Measurements from ENCODE around the gene RPS27. TPM values are rescaled to one million over a fixed set of nuclear protein-coding genes. Genes with fewer than 3 reads are reported as not detected.
A peak's percentile ranks its signal among the peaks of the same experiment; 100 is the strongest.

Gene RPS27
- polyA plus RNA-seq, 3 donors = 4,186 to 7,443 (median 4,309) TPM

GRCh38 chr1:153967107-153967999 lies 23.2 kb upstream of the RPS27 start, which contains the start of gene CREB3L4:
TSS of gene CREB3L4 (plus strand) at chr1:153967902. CDS start at chr1:153968526, 624 bp downstream.
- Histone ChIP-seq H3K36me3 (replicated peaks in 1 of 2; ENCODE audit: control insufficient read depth in 1 of 2, insufficient read depth in 2 of 2, low read length in 2 of 2) (no peaks in the 10 kb centered on the region), H3K4me1 (ENCODE audit: control insufficient read depth in 1 of 2, insufficient read depth in 2 of 2, low read length in 2 of 2) (peaks cover 42 to 50% of the 10 kb centered on the region in 2 donors), H3K27me3 (ENCODE audit: control insufficient read depth in 2 of 2, insufficient read depth in 2 of 2, low read length in 2 of 2) (no peaks in the 10 kb centered on the region), H4K20me1 (ENCODE audit: insufficient read depth, low read length) (peaks cover 2% of the 10 kb centered on the region), H3K9me3 (replicated peaks in 1 of 2; ENCODE audit: control insufficient read depth in 1 of 2, insufficient read depth in 1 of 2, low read length in 2 of 2) (no peaks in the 10 kb centered on the region), H3K4me2 (replicated peaks; ENCODE audit: extremely low read depth, low read length, poor library complexity, severe bottlenecking) (peak within 1 kb of the TSS; percentile 92), H3K27ac (ENCODE audit: low read depth in 1 of 2, low read length in 2 of 2) (peak within 1 kb of the TSS; percentile 86 to 89), H2AFZ (ENCODE audit: insufficient read depth, low read depth, low read length, poor library complexity, severe bottlenecking) (peak within 1 kb of the TSS; percentile 96), H3K4me3 (replicated peaks in 1 of 3; ENCODE audit: low read depth in 2 of 3, low read length in 3 of 3) (peak within 1 kb of the TSS; percentile 67 to 91 (median 81)), H3K79me2 (ENCODE audit: insufficient read depth, low read length) (peaks cover 49% of the 10 kb centered on the region), H3K9ac (ENCODE audit: insufficient read depth, low read length, poor library complexity, severe bottlenecking) (peak within 1 kb of the TSS; percentile 71)
- H3K27ac Mint-ChIP-seq = peak within 1 kb of the TSS; percentile 91 to 98 (median 97)
- H3K36me3 Mint-ChIP-seq = no peaks in the 10 kb centered on the region
- intact Hi-C loops (cut with micrococcal nuclease) = loop anchor here in 1 of 2 donors (1.0 kb wide), 1 partner anchor 10 kb away; no protein-coding TSS in a partner anchor
- under 1% methylated on average over 57 of the region's 60 CpGs for WGBS (ENCODE audit: insufficient coverage)
- H3K9me3 Mint-ChIP-seq = no peaks in the 10 kb centered on the region
- peak; percentile 26 for TF ChIP-seq CTCF (IDR thresholded peaks at IDR 0.05)
- peaks cover 54% of the 10 kb centered on the region for H3K4me1 Mint-ChIP-seq
- H3K27me3 Mint-ChIP-seq (ENCODE audit: low read depth in 3 of 3) = peaks cover 2 to 4% (median 2%) of the 10 kb centered on the region in 3 donors
- peak; percentile 90 to 94 (median 93) for DNase-seq
- H3K4me3 Mint-ChIP-seq = peak within 1 kb of the TSS; percentile 95 to 97

GRCh38 chr1:153968000-153968363 lies 22.6 kb upstream of the RPS27 start:
- peak overlapping the region; percentile 85 to 97 (median 96) for H3K27ac Mint-ChIP-seq
- WGBS (ENCODE audit: insufficient coverage) = 0% methylated on average over 1 of the region's 8 CpGs
- no peaks in the 10 kb centered on the region for H3K9me3 Mint-ChIP-seq

More at GRCh38 chr1:153968000-153968363, 22.6 kb upstream of the RPS27 start:
- Histone ChIP-seq H3K4me3 (replicated peaks in 1 of 3; ENCODE audit: low read depth in 2 of 3, low read length in 3 of 3) (peak overlapping the region; percentile 36 to 91 (median 81)), H3K9ac (ENCODE audit: insufficient read depth, low read length, poor library complexity, severe bottlenecking) (peak overlapping the region; percentile 68), H3K27ac (ENCODE audit: low read depth in 1 of 2, low read length in 2 of 2) (peak overlapping the region; percentile 86 to 89), H3K4me2 (replicated peaks; ENCODE audit: extremely low read depth, low read length, poor library complexity, severe bottlenecking) (peak overlapping the region; percentile 92), H3K79me2 (ENCODE audit: insufficient read depth, low read length) (peaks cover 43% of the 10 kb centered on the region), H3K36me3 (replicated peaks in 1 of 2; ENCODE audit: control insufficient read depth in 1 of 2, insufficient read depth in 2 of 2, low read length in 2 of 2) (peaks cover 0 to 2% of the 10 kb centered on the region in 2 donors), H2AFZ (ENCODE audit: insufficient read depth, low read depth, low read length, poor library complexity, severe bottlenecking) (peak overlapping the region; percentile 96), H3K4me1 (ENCODE audit: control insufficient read depth in 1 of 2, insufficient read depth in 2 of 2, low read length in 2 of 2) (peaks cover 36 to 50% of the 10 kb centered on the region in 2 donors), H3K27me3 (ENCODE audit: control insufficient read depth in 2 of 2, insufficient read depth in 2 of 2, low read length in 2 of 2) (no peaks in the 10 kb centered on the region), H3K9me3 (replicated peaks in 1 of 2; ENCODE audit: control insufficient read depth in 1 of 2, insufficient read depth in 1 of 2, low read length in 2 of 2) (no peaks in the 10 kb centered on the region), H4K20me1 (ENCODE audit: insufficient read depth, low read length) (no peaks in the 10 kb centered on the region)
- peaks cover 2 to 4% (median 2%) of the 10 kb centered on the region in 3 donors for H3K27me3 Mint-ChIP-seq (ENCODE audit: low read depth in 3 of 3)
- no peak for DNase-seq
- peak overlapping the region; percentile 95 to 97 for H3K4me3 Mint-ChIP-seq
- TF ChIP-seq CTCF (IDR thresholded peaks at IDR 0.05) = peak; percentile 7
- peaks cover 54% of the 10 kb centered on the region for H3K4me1 Mint-ChIP-seq
- H3K36me3 Mint-ChIP-seq = no peaks in the 10 kb centered on the region
- intact Hi-C loops (cut with micrococcal nuclease) = loop anchor here in 1 of 2 donors (1.0 kb wide), 1 partner anchor 11 kb away; no protein-coding TSS in a partner anchor

Data from CD14-positive monocyte (primary cell).